ENCODE data around the gene TOP3A. TPM values are rescaled to one million over a fixed set of nuclear protein-coding genes. Genes with fewer than 3 reads are reported as not detected.
A peak's percentile ranks its signal among the peaks of the same experiment; 100 is the strongest.

TOP3A gene
- total RNA-seq, 4 donors from 2014 or later, result 21.2 to 33.5 (median 21.8) TPM

DNA sequence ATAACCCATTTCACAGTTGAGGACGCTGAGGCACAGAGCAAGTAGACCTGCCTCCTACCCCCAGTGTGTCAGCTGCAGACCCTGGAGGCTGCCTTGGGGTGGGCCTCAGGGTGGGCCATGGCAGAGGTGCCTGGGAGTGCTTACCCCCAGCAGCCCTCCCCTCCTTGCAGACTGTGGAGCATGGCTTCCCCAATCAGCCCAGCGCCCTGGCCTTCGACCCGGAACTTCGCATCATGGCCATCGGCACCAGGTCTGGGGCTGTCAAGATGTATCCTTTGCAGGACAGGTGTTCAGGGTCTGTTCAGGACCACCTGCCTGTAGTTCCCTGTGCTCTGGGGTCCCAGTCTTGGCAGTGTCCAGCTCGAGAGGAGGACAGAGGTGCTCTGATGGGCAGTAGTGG lies 85.0 kb downstream of the TOP3A start:
- Histone ChIP-seq H3K27ac (replicated peaks in 1 of 4) (no peak overlapping the region), H3K36me3 (peaks cover 3 to 27% (median 23%) of the 10 kb centered on the region in 4 donors), H3K27me3 (no peaks in the 10 kb centered on the region), H3K4me3 (no peak overlapping the region), H3K4me1 (peaks cover 14 to 57% (median 21%) of the 10 kb centered on the region in 4 donors), H3K9me3 (no peaks in the 10 kb centered on the region)
- DNase-seq (ENCODE audit: extremely low spot score), result no peak
- WGBS, result 85% methylated on average over 3 of the region's 7 CpGs
- TF ChIP-seq, protein P1, sequence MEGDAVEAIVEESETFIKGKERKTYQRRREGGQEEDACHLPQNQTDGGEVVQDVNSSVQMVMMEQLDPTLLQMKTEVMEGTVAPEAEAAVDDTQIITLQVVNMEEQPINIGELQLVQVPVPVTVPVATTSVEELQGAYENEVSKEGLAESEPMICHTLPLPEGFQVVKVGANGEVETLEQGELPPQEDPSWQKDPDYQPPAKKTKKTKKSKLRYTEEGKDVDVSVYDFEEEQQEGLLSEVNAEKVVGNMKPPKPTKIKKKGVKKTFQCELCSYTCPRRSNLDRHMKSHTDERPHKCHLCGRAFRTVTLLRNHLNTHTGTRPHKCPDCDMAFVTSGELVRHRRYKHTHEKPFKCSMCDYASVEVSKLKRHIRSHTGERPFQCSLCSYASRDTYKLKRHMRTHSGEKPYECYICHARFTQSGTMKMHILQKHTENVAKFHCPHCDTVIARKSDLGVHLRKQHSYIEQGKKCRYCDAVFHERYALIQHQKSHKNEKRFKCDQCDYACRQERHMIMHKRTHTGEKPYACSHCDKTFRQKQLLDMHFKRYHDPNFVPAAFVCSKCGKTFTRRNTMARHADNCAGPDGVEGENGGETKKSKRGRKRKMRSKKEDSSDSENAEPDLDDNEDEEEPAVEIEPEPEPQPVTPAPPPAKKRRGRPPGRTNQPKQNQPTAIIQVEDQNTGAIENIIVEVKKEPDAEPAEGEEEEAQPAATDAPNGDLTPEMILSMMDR (IDR thresholded peaks at IDR 0.05), result no peak
- intact Hi-C loops (cut with DNase I), result no loop called here

DNA sequence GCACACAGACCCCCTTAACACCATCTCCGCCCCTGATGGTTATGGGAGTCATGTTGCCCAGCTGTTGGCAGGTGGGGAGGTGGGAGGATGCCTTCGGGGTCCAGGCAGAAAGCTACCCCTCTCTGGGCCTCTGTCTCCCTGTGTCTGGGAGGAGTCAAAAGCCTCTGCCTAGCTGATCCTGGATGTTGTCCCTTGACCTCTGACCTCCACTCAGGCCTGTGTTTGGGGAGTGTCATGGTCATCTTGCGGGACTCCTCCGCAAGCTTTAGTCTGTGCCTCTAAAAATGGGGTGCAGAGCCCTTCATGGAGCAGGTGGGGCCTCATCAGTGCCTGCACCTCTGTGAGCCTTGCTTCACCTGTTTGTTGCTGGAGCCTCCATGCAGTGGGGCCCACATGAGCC lies 85.5 kb downstream of the TOP3A start:
- peaks cover 0 to 22% (median 19%) of the 10 kb centered on the region in 4 donors for H3K36me3 ChIP-seq
- no peak overlapping the region for H3K4me3 ChIP-seq
- H3K27me3 ChIP-seq, result no peaks in the 10 kb centered on the region
- H3K9me3 ChIP-seq, result no peaks in the 10 kb centered on the region
- H3K27ac ChIP-seq (replicated peaks in 1 of 4), result no peak overlapping the region
- H3K4me1 ChIP-seq, result peaks cover 14 to 62% (median 26%) of the 10 kb centered on the region in 4 donors
- DNase-seq (ENCODE audit: extremely low spot score), result no peak
- intact Hi-C loops (cut with DNase I), result no loop called here
- 100% methylated on average over 2 of the region's 4 CpGs for WGBS
- TF ChIP-seq, protein P1 (IDR thresholded peaks at IDR 0.05), result no peak
- TF ChIP-seq EP300 (IDR thresholded peaks at IDR 0.05), result no peak
- TF ChIP-seq POLR2AphosphoS5 (IDR thresholded peaks at IDR 0.05), result no peak

DNA sequence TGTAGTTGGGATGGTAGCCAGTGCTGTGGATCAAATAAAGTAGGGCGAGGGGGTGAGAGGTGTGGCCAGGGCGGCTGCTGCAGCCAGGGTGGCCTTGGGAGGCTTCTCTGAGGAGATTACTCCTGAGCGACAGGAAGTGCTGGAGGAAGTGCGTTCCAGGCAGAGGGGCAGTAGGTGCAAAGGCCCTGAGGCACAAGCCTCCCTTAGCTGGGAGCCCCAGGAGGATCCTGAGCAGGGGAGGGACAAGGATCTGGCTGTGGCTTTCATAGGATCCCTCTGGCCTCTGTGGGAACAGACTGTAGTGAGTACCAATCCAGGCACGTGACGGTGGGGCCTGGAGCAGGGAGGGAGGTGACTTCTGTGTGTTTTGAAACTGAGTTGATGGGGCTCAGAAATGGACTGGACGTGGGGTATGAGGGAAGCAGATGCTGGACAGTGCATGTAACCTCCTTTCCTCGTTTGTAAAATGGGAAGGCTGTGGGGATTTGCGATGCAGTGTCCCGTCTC lies 86.6 kb downstream of the TOP3A start:
- no peak overlapping the region for H3K4me3 ChIP-seq
- H3K27me3 ChIP-seq, result no peaks in the 10 kb centered on the region
- WGBS, result 94% methylated on average over 10 of the region's 10 CpGs
- peaks cover 14 to 65% (median 27%) of the 10 kb centered on the region in 4 donors for H3K4me1 ChIP-seq
- intact Hi-C loops (cut with DNase I), result no loop called here
- H3K36me3 ChIP-seq, result peaks cover 0 to 12% (median 9%) of the 10 kb centered on the region in 4 donors
- no peak for DNase-seq (ENCODE audit: extremely low spot score)
- TF ChIP-seq, protein P1 (IDR thresholded peaks at IDR 0.05), result no peak
- TF ChIP-seq POLR2A (IDR thresholded peaks at IDR 0.05; ENCODE audit: low read depth) (no peak), POLR2AphosphoS5 (IDR thresholded peaks at IDR 0.05) (no peak), EP300 (IDR thresholded peaks at IDR 0.05) (no peak)
- H3K27ac ChIP-seq (replicated peaks in 1 of 4), result no peak overlapping the region
- no peaks in the 10 kb centered on the region for H3K9me3 ChIP-seq

DNA sequence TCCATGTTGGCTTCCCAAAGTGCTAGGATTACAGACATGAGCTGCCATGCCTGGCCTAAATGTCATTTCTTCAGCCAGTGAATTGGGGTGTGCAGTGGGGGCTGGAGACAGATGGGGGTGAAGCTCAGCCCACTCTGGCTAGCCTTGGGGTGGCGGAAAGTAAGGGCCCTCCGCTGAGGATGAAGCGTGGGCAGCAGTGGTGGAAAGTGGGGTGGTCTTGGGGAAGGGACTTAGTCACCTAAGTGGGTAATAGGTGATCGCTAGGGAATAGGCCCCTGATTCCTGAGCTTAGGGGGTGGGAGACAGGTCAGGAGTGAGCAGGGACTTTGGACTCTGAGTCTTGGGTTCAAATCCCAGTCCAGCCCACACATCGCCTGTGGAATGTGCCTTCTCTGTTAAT lies 87.2 kb downstream of the TOP3A start:
- Histone ChIP-seq H3K4me1 (peaks cover 14 to 65% (median 27%) of the 10 kb centered on the region in 4 donors), H3K4me3 (no peak overlapping the region), H3K9me3 (no peaks in the 10 kb centered on the region), H3K27me3 (no peaks in the 10 kb centered on the region), H3K27ac (replicated peaks in 1 of 4) (no peak overlapping the region), H3K36me3 (peaks cover 0 to 6% (median 3%) of the 10 kb centered on the region in 4 donors)
- intact Hi-C loops (cut with DNase I), result no loop called here
- WGBS, result 92% methylated on average over 5 of the region's 5 CpGs
- no peak for DNase-seq (ENCODE audit: extremely low spot score)
- no peak for TF ChIP-seq POLR2AphosphoS5 (IDR thresholded peaks at IDR 0.05)
- no peak for TF ChIP-seq POLR2A (IDR thresholded peaks at IDR 0.05; ENCODE audit: low read depth)

DNA sequence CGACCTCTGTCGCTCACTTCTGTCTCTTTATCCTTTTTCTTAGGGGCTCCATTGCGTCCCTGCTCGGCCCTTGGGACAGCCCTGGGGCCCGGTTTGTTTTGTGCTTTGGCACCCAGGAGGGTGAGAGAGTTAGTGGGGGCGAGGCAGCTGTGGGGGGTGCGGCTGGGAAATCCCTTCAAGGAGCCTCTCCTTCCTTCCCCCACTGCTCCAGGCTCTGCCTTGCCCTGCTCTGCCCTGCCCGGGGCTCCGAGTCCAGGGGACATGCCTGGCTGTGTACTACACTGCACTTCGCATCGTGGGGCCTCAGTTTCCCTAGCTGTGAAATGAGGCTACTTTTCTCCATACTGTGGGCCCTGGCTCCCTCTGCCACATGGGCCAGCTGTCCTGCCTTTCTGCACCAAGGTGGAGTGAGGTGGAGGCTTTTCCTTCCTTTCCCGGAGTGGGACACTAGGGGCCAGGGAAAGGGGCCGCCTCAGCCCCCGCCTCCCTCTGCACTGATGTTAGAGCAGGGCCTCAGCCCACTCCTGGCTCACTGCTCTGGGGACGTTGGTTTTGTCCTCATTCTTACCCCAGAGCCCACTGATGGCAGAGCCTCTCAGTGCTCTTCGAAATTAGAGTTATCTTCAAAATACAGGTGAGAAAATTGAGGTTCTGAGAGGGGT lies 88.4 kb downstream of the TOP3A start:
- 28% methylated on average over 16 of the region's 16 CpGs for WGBS
- DNase-seq (ENCODE audit: extremely low spot score), result no peak
- intact Hi-C loops (cut with DNase I), result no loop called here

More for the DNA sequence above, 88.4 kb downstream of the TOP3A start:
- H3K27ac ChIP-seq (replicated peaks in 1 of 4), result peak overlapping the region; percentile 65 to 79 (median 67)
- H3K36me3 ChIP-seq, result no peaks in the 10 kb centered on the region
- no peaks in the 10 kb centered on the region for H3K9me3 ChIP-seq
- TF ChIP-seq EP300 (IDR thresholded peaks at IDR 0.05), result no peak
- TF ChIP-seq POLR2AphosphoS5 (IDR thresholded peaks at IDR 0.05), result no peak
- no peak for TF ChIP-seq POLR2A (IDR thresholded peaks at IDR 0.05; ENCODE audit: low read depth)
- TF ChIP-seq, protein P1 (IDR thresholded peaks at IDR 0.05), result no peak
- H3K4me3 ChIP-seq, result peak overlapping the region; percentile 66 to 89 (median 72)
- no peaks in the 10 kb centered on the region for H3K27me3 ChIP-seq
- peaks cover 14 to 65% (median 27%) of the 10 kb centered on the region in 4 donors for H3K4me1 ChIP-seq
